NCI-H226 (cell line): ENCODE measurements around the gene GRM8.
A peak's percentile ranks its signal among the peaks of the same experiment; 100 is the strongest.

ENCODE experiments used
- DNase-seq: peaks from one replicate; pipeline ENCODE4 v3.0.0-alpha.2; 2015

GRM8 gene

GRCh38 chr7:126411032-126411820 lies 841.5 kb downstream of the GRM8 start:
- no peak for DNase-seq

GRCh38 chr7:126403040-126403439 lies 849.7 kb downstream of the GRM8 start:
- DNase-seq: no peak

- no peak for DNase-seq
Observed at GRCh38 chr7:126401918-126402317, 850.8 kb downstream of the GRM8 start.

GRCh38 chr7:126398851-126399529 lies 853.8 kb downstream of the GRM8 start:
- DNase-seq: no peak

GRCh38 chr7:126398285-126398684 lies 854.5 kb downstream of the GRM8 start:
- DNase-seq: peak; percentile 19

GRCh38 chr7:126394406-126394805 lies 858.3 kb downstream of the GRM8 start:
- DNase-seq: peak; percentile 8
